Activated CD8-positive, alpha-beta memory T cell treated with anti-CD3 and anti-CD28 coated beads, Interleukin-2, amount 50 U/mL, for 4 hours (primary cell): ENCODE measurements around the gene UBE2M.

Experiments
- DNase-seq: peaks from one replicate; pipeline ENCODE4 v3.0.0-alpha.2; 2020

Gene UBE2M

GRCh38 chr19:58570770-58571574, 12.6 kb upstream of the UBE2M start:
- DNase-seq: peak; percentile 18

DNA sequence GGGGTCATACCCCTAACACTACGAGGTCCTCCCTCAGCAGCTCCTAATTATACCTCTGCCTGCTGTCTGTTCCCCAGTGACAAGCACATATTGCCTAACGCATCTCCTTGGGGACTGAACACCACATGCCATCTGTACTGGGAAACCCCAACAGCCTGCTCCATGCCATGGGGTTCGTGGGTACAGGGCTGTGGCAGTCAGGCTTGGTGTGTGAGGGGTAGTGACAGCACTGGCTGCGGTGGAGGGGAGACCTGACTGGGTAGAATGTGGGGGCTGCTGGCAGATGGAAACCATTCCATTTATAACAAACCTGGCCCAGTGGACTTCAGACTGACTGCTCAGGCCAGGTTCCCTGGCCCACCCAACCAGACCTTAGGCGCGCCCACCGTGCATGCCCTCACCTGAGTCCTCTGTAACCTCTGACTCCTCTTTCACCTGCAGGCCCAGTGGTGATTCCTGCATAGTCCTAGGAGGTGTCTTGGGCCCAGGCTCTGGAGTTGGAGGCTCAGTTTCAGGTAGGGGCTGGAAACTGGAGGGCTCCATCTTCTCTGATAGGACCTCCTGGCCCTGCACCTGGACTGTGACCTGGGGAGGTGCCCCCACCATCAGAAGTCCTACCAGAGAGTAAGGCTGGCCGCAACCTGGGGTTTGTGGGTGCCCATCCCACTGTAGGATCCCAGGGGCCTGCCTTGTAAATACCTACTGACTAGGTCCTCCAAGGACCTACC, 11.7 kb upstream of the UBE2M start:
- peak; percentile 11 for DNase-seq

DNA sequence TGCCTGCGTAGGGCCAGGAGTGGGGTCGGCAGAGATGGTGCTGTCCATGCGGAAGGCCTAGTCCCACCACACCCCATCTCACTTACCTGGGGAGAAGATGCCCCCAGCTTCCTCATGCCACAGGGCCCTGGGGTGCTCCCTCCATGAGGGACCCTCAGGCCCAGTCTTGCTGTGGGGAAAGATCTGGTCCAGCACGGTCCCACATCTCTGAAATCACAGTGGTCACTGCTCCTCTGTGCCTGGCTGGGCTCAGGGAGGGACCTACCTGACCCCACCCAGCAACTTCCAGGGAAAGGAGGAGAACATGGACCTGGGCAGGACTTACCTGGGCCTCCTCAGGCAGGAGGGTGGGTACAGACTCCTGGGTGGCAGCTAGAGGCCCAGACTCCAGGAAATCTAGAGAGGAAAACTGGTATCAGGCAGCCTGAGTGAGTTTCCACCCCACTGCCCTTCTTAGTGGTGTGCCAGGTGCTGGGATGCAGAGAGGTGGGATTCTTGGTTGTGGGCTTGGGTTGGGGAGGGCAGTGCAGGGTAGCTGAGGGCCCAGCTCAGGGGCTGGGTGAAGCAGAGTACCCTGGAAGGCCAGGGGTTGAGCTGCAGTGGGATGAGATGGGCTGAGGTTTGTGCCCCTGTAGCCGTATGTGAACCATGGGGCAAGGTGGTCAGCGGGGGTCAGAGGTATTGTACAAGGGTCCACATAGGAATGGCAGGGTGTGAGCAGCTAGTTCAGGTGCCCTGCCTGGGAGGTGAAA, 11.0 kb upstream of the UBE2M start:
- peak; percentile 7 for DNase-seq

GRCh38 chr19:58568453-58569130, 10.2 kb upstream of the UBE2M start:
- peak; percentile 9 for DNase-seq

- no peak for DNase-seq
Measured at GRCh38 chr19:58566989-58567388, 8.6 kb upstream of the UBE2M start.

- no peak for DNase-seq
Measured at GRCh38 chr19:58563823-58564222, 5.4 kb upstream of the UBE2M start.

- DNase-seq: no peak
Measured at GRCh38 chr19:58563034-58563573, 4.7 kb upstream of the UBE2M start.

GRCh38 chr19:58562122-58563033, 4.0 kb upstream of the UBE2M start:
- DNase-seq: no peak

DNA sequence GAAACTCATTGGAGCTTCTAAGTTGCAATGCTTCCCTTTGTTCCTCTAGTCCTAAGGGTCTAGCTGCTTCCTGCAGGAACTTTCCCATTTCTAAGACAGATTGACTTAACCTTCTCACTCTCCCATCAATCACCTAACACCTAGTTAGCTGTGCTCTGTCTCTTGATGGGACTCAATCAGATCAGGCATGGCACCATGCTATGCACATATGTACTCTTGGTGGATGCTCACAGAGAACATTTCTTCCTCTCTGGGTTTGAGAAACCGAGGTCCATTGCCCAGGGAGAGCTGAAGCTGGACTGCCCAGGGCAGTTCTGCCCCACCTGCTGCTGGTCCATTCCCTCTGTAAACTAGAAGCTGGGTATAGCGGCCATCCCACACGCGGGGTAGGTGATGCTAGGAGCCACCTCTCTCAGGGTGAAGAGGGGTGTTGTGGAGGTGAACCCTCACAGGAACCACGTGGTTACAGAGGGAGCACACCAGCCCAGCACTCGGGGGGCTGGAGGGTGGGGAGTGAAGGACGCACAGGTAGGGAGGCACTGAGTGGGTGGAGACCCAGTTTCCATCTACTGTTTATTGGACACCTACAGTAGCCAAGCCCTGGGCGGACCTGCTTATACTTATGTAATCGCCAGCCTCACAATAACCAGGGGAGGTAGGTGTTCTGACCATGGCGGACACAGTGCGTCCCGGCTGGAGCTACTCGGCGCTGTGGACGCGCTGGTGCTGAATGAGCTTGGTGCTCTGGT, 3.1 kb upstream of the UBE2M start:
- DNase-seq: no peak

- DNase-seq: no peak
Measured at GRCh38 chr19:58560921-58561320, 2.5 kb upstream of the UBE2M start.

GRCh38 chr19:58560007-58560887, 1.8 kb upstream of the UBE2M start:
- no peak for DNase-seq

DNA sequence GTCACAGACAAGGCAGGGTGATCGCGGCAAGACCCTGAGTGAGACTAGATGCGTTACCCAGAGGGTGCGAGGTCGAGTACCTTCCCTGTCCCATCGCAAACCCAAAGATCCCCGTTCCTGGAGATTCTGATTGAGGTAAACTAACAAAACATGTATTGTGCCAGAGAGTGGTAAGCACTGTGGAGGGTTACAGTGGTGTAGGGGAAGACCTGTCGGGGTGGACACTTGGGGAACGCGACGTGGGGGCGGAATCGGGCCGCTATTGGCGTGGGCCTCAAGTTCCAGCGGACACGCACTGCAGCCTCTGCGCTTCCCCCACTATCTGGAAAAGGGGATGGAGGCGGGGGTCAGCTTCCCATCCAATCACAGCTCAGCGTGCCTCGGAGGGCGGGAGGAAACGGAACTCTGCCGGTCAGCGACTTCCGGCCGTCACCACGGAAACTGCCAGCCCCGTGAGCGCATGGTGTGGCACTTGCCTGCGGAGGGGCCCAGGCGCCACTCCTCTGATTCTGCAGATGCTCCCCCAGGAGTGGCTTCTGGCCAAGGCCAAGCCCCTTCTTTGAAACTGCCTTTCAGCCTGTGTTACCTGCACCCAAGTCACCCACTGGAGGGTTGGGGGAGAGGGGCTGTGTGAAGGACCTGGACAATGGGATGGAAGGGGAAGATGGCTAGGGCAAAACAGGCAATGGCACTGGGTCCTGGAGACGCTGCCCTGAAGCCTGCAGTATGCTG, 1.0 kb upstream of the UBE2M start:
- DNase-seq: peak; percentile 56

DNA sequence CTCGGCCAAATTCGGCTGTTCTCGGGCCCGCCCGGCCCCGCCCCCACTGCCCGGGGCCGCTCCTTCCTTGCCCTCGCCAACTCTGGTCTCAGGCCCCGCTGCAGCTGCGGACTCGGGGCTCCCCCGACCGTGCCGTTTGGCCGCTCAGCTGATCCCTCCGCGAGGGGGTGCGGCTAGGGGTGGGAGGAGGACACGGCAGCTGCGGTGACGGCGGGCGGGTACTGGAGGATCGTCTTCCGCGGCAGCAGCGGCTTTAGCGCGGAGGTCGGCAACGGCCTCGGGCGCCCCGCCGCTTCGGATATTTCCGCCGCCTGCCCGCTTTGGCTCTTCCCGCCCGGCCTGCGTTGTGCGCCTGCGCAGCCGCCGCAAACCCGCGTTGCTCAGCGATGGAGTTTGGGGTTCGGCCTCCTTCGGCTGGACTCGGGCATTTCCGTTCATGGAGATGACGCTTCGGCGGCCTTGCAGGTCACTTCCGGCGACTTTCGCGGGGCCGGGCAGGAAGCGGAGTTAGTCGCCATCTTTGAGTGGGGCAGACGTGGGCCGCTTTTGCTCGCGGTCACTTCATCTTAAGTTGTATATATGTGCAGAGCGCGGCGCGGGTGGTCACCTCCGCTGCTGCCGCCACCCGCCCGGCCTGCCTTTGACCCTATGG, 338 bp upstream of the UBE2M start:
- peak; percentile 99 for DNase-seq

DNA sequence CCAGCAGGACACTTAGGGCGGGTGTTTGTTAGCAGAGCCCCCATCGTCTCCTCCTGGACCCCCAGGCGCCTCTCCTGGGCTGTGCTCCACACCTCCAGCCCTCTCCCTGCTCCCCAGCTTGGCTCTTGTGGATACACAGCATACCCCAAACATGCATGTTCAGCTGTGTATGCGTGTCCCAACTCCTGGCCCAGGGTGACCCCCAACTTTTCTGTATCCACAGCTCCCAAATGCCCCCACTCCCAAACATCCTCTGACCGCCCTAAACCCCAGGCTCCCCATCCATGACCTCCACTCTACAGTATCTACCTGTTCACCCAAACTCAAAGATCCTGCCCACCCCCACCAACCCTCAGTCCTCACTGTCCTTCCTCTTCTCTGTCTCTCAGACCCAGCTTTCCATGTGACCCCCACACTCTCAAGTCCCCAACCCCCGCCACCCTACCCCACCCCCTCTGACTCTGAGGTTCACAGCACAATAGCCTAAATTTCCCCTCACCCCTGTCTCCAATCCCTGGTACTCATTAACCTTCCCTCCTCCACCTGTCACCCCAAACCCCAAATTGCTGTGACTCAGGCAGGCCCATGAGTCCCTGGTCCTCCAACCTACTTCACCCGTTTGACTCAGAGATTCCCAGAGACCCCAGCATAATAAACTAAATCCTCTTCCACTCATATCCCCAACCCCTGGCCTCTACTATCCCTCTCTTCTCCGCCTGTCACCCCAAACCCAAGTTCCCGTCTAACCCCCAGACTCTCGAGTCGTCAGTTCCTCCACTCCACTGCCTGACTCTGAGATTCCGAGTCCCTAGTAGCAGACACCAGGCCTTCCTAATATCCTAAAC, 968 bp downstream of the UBE2M start:
- no peak for DNase-seq

GRCh38 chr19:58556622-58557220, 1.7 kb downstream of the UBE2M start:
- no peak for DNase-seq

DNA sequence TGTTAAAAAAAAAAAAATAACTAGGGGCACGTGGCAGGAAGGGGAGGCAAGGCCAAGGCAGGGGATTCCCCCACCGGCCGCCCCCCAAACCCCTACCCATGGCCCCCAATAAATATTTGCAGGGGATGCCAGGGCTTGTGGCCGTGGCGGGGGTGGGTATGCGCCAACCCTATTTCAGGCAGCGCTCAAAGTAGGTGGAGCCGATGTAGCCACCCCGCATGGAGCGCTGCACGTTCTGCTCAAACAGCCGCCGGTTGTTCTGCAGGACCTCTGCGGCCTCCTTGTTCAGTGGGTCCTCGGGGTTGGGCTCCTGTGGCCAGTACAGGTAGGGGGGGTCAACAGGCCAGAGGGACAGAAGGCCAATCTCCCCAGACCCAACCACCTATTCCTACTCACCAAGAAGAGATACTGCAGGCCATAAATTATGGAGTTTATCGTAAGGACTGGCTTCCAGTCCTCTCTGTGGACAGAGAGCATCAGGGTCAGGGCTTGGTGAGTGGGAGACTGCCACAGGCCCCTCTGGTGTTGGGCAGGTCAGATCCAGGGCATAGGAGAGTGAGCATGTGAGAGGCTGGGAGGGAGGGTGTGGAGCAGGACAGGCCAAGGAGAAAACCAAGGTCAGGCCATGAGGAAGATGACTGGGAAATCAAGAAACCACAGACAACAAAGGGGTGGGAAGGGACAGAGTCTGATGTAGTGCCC, 2.3 kb downstream of the UBE2M start:
- no peak for DNase-seq
